GM18909 (cell line): ENCODE measurements around the gene CD5L.
A peak's percentile ranks its signal among the peaks of the same experiment; 100 is the strongest.

Source experiments
- ATAC-seq: cut with Tn5 transposase; IDR thresholded peaks from one replicate; pipeline ENCODE4 v1.9.1; 2021; ENCODE audit warnings: mild to moderate bottlenecking; ENCODE audit not compliant: unreplicated experiment, poor library complexity

CD5L gene

GRCh38 chr1:157819896-157820295 lies 21.7 kb downstream of the CD5L start, which contains the start of gene FCRL1:
Gene FCRL1, minus strand, starts transcription at chr1:157820120. Its CDS starts 83 bp downstream, at chr1:157820037.
- ATAC-seq: no peak

DNA sequence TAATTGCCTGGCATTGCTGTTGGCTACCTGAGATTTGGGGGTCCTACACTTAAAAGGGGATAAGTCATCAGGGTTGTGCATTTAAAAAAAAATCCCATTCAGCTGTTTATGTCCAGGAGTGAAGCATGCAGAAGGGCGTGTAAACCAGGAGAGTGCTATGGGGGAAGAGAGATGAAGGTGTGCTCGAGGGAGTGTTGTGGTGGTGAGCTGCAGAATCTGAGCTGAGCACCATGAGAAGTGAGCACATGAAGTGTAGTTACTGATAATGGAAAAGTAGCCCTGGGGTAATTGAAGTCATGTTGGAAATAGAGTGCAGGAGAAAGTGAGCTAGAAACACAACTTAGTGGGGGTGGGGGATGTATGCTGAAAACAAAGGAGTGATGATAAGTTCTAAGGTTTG lies 22.4 kb downstream of the CD5L start:
- ATAC-seq: no peak

GRCh38 chr1:157813269-157813668 lies 28.3 kb downstream of the CD5L start:
- ATAC-seq: no peak

DNA sequence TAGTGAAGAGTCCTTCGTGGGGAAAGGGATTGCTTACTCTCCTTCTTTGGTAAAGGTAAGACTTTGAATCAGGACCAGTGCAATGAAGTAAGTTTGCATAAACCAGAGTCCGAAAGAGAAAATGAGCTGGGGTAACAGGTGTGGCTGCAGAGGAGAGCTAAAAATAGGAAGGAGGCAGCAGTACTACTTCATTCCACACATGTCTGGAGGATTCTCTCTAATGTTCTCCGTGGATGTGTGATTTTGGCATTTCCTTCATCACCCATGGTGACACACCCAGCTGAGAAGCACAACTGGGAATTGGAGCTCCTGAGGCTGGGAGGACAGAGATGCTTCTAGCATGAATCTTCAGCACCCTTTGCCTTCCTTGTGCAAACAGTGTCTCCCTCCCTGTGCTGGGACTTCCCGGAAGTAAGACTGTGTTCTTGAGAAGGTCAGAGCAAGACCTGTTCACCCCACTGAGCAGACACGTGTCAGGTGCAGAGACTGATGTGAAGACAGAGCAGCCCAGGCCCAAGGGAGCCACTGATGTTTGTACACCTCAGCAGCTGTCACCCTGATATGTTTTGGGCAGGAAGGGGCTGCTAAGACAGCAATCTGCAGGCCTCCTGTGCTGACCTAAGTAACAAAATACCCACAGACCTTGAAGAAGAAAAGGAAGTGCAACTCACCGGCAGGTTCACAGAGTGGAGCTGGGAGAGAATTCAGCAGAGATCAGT lies 35.0 kb downstream of the CD5L start:
- peak; percentile 92 for ATAC-seq

DNA sequence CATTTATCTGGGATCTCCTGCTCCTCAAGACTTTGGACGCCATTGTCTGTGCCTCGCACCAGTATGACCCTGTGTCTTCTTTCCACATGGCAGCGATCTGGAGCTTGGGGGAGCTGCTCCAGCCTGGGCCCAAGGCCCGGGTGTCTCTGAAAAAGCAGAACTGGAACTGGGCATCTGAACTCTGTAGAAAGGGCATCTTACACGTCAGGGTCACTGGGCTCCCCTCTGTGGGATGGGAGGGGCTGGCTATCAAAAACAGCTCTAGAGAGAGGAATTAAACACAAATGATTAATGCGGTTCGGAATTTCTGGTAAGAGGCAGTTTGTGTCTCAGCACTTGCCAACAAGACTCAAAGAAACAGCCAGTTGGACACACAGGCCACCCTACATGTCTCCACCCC lies 37.8 kb downstream of the CD5L start:
- no peak for ATAC-seq

DNA sequence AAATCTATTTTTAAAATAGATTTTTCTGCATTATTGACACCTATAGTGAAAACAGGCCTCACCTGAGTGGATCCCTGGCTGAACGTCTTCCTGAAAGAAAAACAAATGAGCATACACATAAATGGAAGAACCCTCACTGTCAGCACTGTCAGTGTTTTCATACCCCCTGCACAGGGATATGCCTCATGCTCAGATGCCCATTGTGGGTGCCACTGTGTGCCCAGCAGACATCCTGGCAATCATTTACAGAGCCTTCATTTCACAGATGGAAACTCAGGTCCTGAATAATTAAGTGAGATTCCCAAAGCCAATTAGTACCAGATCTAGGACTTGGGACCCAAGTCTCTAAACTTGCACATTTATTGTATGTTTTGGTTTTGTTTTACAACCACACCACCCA lies 41.6 kb downstream of the CD5L start:
- ATAC-seq: no peak

DNA sequence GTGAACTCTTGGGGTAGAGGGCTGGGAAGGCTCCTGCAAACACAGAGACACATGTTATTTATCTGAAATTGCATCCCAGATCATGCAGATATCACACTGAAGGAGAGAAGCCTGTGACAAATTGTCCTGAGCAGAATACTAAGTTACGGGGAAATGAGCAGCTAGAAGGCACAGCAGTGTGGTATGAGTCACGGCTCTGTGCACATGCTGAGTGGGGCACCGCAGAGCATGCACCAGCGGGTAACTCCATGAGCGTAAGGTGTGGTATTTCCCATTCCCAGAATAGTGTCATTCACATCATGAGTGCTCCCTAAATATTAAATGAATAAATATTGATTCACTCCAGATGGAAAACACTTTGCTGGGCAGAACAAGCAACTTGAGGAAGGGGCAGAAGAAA lies 43.4 kb downstream of the CD5L start:
- ATAC-seq: no peak

- no peak for ATAC-seq
Measured at GRCh38 chr1:157785248-157785647, 56.4 kb downstream of the CD5L start.

DNA sequence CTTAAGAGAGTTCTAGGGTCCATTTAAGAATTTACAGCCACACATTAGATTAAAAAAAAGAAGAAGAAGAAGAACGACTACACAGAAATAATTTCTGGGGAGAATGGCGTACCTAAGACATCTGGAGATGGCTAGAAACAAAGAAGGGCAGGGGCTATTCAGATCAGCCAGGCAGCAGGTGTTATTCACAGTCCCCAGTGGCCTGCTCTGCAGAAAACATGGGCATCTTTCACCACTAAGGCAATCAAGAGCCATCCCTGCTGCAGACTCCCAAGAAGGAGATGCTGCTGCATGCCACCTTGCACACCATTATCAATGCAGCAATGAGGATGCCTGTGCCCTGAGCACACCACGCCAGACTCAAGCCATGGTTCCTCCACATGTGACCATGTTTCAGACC lies 56.8 kb downstream of the CD5L start:
- no peak for ATAC-seq

GRCh38 chr1:157782931-157783330 lies 58.7 kb downstream of the CD5L start:
- ATAC-seq: no peak

DNA sequence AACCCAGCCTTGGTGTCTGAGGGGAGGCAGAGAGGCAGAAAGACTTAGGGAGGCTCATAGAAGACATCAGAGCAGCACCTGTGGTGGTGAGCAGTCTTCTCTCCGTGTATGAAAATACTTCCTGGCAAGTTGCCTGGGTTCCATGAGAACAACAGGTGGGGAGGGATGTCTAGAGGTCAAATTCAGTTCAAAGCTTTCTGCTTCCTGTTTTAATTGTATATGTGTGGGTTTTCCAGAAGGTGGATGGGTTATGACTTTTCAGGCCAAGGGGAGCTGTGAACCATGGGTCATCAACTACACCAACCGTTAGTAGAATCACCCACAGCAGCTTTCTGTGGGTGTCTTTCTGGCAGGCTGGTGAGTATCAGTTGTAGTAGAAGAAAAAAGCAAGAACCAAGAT lies 60.6 kb downstream of the CD5L start:
- peak; percentile 61 for ATAC-seq
